Measurements from ENCODE around the gene DOCK9.
"Not testable (repeated sequence)": the region's sequence is repeated elsewhere in the genome, so short reads cannot be mapped to it uniquely, and the experiment has no call there.

The DOCK9 gene

GRCh38 chr13:98816406-98816805, 161.5 kb downstream of the DOCK9 start:
- DNase-seq: no peak

- DNase-seq: no peak
Observed at GRCh38 chr13:98813993-98814392, 163.9 kb downstream of the DOCK9 start.

GRCh38 chr13:98812186-98812790, 165.6 kb downstream of the DOCK9 start:
- DNase-seq: not testable (repeated sequence)

- no peak for DNase-seq
Observed at GRCh38 chr13:98810746-98811145, 167.1 kb downstream of the DOCK9 start.

GRCh38 chr13:98809345-98809777, 168.5 kb downstream of the DOCK9 start:
- no peak for DNase-seq

GRCh38 chr13:98807774-98808173, 170.1 kb downstream of the DOCK9 start:
- no peak for DNase-seq

- no peak for DNase-seq
Observed at GRCh38 chr13:98804336-98804855, 173.5 kb downstream of the DOCK9 start.

GRCh38 chr13:98803921-98804320, 173.9 kb downstream of the DOCK9 start:
- DNase-seq: no peak

- no peak for DNase-seq
Observed at GRCh38 chr13:98803111-98803561, 174.7 kb downstream of the DOCK9 start.

GRCh38 chr13:98802559-98802958, 175.3 kb downstream of the DOCK9 start:
- DNase-seq: no peak

GRCh38 chr13:98801626-98802418, 176.0 kb downstream of the DOCK9 start:
- no peak for DNase-seq

GRCh38 chr13:98800078-98800477, 177.8 kb downstream of the DOCK9 start:
- no peak for DNase-seq

- no peak for DNase-seq
Observed at GRCh38 chr13:98798849-98799645, 178.8 kb downstream of the DOCK9 start.

- no peak for DNase-seq
Observed at GRCh38 chr13:98797456-98797855, 180.4 kb downstream of the DOCK9 start.

- no peak for DNase-seq
Observed at GRCh38 chr13:98796798-98797197, 181.1 kb downstream of the DOCK9 start.

GRCh38 chr13:98796191-98796590, 181.7 kb downstream of the DOCK9 start:
- DNase-seq: no peak

- DNase-seq: no peak
Observed at GRCh38 chr13:98795220-98795619, 182.6 kb downstream of the DOCK9 start.

- DNase-seq: no peak
Observed at GRCh38 chr13:98794498-98794897, 183.4 kb downstream of the DOCK9 start.

- no peak for DNase-seq
Observed at GRCh38 chr13:98792785-98793495, 184.9 kb downstream of the DOCK9 start.

- no peak for DNase-seq
Observed at GRCh38 chr13:98792321-98792720, 185.5 kb downstream of the DOCK9 start.

- no peak for DNase-seq
Observed at GRCh38 chr13:98791611-98792010, 186.3 kb downstream of the DOCK9 start.

- no peak for DNase-seq
Observed at GRCh38 chr13:98787996-98788395, 189.9 kb downstream of the DOCK9 start.

GRCh38 chr13:98787173-98787572, 190.7 kb downstream of the DOCK9 start:
- no peak for DNase-seq

All from CD4-positive, alpha-beta T cell treated with Interleukin-4 for 4 hours (primary cell).